Fibroblast of lung (primary cell): ENCODE data around the gene SULF2. TPM values are rescaled to one million over a fixed set of nuclear protein-coding genes. Genes with fewer than 3 reads are reported as not detected.
A peak's percentile ranks its signal among the peaks of the same experiment; 100 is the strongest.

Experiments
- DNase-seq, 2 donors: peaks; one replicate each; pipeline versions ENCODE4 v3.0.0 to v3.0.0-alpha.2; 2010; ENCODE audit warnings: low read depth in 2 of 2
- H2AFZ ChIP-seq: 2 replicates; pipeline ENCODE4 v1.5.1; 2012; ENCODE audit warnings: low read length, control low read depth, inconsistent platforms
- H3K27ac ChIP-seq: 2 replicates; pipeline ENCODE4 v1.5.1; 2011; ENCODE audit warnings: low read length, control low read depth; ENCODE audit not compliant: insufficient read depth
- H3K27me3 ChIP-seq: 2 replicates; pipeline ENCODE4 v1.5.1; 2011; ENCODE audit warnings: mild to moderate bottlenecking, low read length; ENCODE audit not compliant: control insufficient read depth, insufficient read depth
- H3K36me3 ChIP-seq: 2 replicates; pipeline ENCODE4 v1.5.1; 2011; ENCODE audit warnings: low read length; ENCODE audit not compliant: control insufficient read depth, insufficient read depth
- H3K4me1 ChIP-seq: 2 replicates; pipeline ENCODE4 v1.5.1; 2011; ENCODE audit warnings: low read length; ENCODE audit not compliant: control insufficient read depth, insufficient read depth; ENCODE audit errors: extremely low read depth
- H3K4me2 ChIP-seq: 2 replicates; pipeline ENCODE4 v1.5.1; 2011; ENCODE audit warnings: low read length, control low read depth; ENCODE audit not compliant: insufficient read depth; ENCODE audit errors: extremely low read depth
- H3K4me3 ChIP-seq, 4 experiments: fragments of 200-600 bp in 1 of 4; sonication (generic) in 1 of 4; replicated peaks in 1 of 4; 2 replicates each; pipeline ENCODE4 v1.5.1; 2011 to 2016; ENCODE audit warnings: low read length in 4 of 4, low read depth in 3 of 4, mild to moderate bottlenecking in 3 of 4, control low read depth in 2 of 4, inconsistent platforms in 1 of 4, mixed read lengths in 1 of 4; ENCODE audit not compliant: insufficient read depth in 1 of 4; ENCODE audit errors: control extremely low read depth in 1 of 4
- H3K79me2 ChIP-seq: 2 replicates; pipeline ENCODE4 v1.5.1; 2012; ENCODE audit warnings: mild to moderate bottlenecking, low read length, inconsistent platforms; ENCODE audit not compliant: control insufficient read depth, insufficient read depth
- H3K9ac ChIP-seq: 2 replicates; pipeline ENCODE4 v1.5.1; 2011; ENCODE audit warnings: mild to moderate bottlenecking, low read length, control low read depth; ENCODE audit not compliant: insufficient read depth
- H3K9me3 ChIP-seq: 2 replicates; pipeline ENCODE4 v1.5.1; 2012; ENCODE audit warnings: low read depth, low read length; ENCODE audit not compliant: control insufficient read depth, insufficient read depth
- H4K20me1 ChIP-seq: 2 replicates; pipeline ENCODE4 v1.5.1; 2011; ENCODE audit warnings: low read length; ENCODE audit not compliant: control insufficient read depth, insufficient read depth; ENCODE audit errors: extremely low read depth
- EZH2 ChIP-seq: IDR thresholded peaks from 2 replicates; pipeline ENCODE4 v1.5.1; 2012; ENCODE audit warnings: low read length, control low read depth, mild to moderate bottlenecking; ENCODE audit errors: missing control alignments
- polyA plus RNA-seq, 2 donors: library from polyadenylated mRNA; depleted of rRNA in 1 of 2; stranded (reverse) in 1 of 2; unstranded in 1 of 2; fragments of >200 nt; gene quantifications; 2 replicates each; pipeline ENCODE4 v1.2.1, GENCODE V29; 2011 to 2012; ENCODE audit warnings: missing spikeins in 1 of 2
- total RNA-seq: library from RNA; depleted of rRNA; stranded (reverse); fragments of >200 nt; gene quantifications from 2 replicates; pipeline ENCODE4 v1.2.1, GENCODE V29; 2014
- TF ChIP-seq, protein P1 (sequence below), 2 donors: IDR thresholded peaks in 1 of 2; conservative IDR thresholded peaks in 1 of 2; 1 replicate in 1 of 2; 2 replicates in 1 of 2; pipeline ENCODE4 v1.5.1; 2011 to 2012; ENCODE audit warnings: low read length in 2 of 2, control low read depth in 1 of 2, inconsistent platforms in 1 of 2, low read depth in 1 of 2, mild to moderate bottlenecking in 1 of 2

SULF2 gene
- total and polyA plus RNA-seq, 2 donors (not counting 1 experiment from before 2014, with no cell fraction given) = 0.26 to 9.6 TPM

DNA sequence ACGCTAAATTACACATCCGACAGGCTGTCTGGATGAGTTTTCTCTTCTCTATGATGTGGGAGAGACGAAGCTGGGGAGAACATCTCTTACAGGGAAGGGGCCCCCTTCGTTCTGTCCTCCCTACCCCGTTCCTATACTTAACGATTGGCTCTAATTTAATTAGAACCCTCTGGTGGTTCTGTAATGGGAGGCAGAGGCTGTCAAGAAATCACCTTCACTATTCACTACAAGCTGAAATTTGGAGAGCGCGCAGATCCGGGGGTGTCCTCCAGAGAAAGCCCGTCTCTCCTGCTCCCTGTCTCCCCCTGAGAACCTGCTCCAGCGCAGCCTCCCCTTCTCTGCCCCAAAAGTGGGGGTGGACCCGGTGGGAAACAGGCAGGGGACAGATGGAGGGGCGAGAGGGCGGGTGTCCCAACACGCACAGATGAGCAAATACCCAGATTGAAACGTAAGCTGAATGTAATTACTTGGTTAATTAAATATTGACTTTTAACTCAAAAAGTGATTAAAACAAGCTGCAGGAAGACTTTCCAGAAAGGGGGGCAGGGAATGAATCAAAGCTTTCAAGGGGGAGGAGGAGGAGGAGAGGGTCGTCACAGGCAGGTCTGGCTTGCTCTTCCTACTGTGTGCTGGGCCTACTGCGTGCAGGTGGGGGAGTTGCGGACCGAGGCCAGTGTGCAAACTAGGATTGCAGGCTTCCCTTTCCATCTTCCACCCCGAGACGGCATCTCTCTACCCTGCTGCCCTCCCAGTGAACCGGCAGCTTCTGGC lies 1.3 kb downstream of the SULF2 start:
- no peak overlapping the region for H2AFZ ChIP-seq
- H4K20me1 ChIP-seq = no peaks in the 10 kb centered on the region

DNA sequence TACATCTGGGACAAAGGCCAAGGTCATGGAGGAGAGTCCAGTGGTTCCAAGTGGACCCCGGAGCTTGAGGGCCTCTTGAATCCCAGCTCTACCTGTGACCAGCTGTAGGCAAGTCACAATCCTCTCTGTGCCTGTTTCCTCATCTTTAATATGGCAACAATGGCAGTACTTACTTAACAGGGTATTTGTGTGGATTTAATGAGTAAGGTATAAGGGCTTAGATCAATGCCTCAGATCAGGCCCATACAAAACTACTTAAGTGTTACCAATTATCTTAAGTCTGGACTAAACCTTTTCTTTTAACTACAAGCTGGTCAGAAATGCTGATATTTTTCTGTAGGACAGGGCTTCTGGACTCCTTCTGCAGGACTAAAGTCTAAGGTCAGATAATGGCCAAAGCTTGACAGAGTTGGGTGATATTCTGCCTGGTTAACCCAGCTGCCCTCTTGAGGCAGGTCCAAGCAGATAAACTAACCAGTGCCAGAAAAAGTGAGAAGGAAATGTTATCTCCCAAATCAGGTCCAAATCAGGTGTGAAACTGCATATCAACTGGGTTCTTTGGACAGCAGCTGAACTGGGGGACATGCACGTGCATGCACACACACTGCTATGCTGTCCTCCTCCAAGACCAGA lies 2.2 kb downstream of the SULF2 start:
- H3K4me1 ChIP-seq = no peaks in the 10 kb centered on the region
- TF ChIP-seq EZH2 = no peak
- no peaks in the 10 kb centered on the region for H3K9me3 ChIP-seq
- no peak overlapping the region for H3K9ac ChIP-seq
- no peaks in the 10 kb centered on the region for H3K36me3 ChIP-seq
- H2AFZ ChIP-seq = no peak overlapping the region
- no peak for DNase-seq
- no peak overlapping the region for H3K4me3 ChIP-seq
- no peaks in the 10 kb centered on the region for H3K79me2 ChIP-seq
- H3K27me3 ChIP-seq = peaks cover 29% of the 10 kb centered on the region
- no peaks in the 10 kb centered on the region for H4K20me1 ChIP-seq
- H3K27ac ChIP-seq = no peak overlapping the region
- no peak overlapping the region for H3K4me2 ChIP-seq

More for the DNA sequence above, 1.3 kb downstream of the SULF2 start:
- no peaks in the 10 kb centered on the region for H3K79me2 ChIP-seq
- H3K27ac ChIP-seq = no peak overlapping the region
- peak overlapping the region in 2 of 4 experiments; percentile 48 to 56 for H3K4me3 ChIP-seq
- no peaks in the 10 kb centered on the region for H3K4me1 ChIP-seq
- peak overlapping the region; percentile 25 for H3K4me2 ChIP-seq
- H3K27me3 ChIP-seq = peaks cover 29% of the 10 kb centered on the region
- no peaks in the 10 kb centered on the region for H3K9me3 ChIP-seq
- DNase-seq = no peak
- no peak overlapping the region for H3K9ac ChIP-seq
- TF ChIP-seq EZH2 = no peak
- TF ChIP-seq, protein P1, sequence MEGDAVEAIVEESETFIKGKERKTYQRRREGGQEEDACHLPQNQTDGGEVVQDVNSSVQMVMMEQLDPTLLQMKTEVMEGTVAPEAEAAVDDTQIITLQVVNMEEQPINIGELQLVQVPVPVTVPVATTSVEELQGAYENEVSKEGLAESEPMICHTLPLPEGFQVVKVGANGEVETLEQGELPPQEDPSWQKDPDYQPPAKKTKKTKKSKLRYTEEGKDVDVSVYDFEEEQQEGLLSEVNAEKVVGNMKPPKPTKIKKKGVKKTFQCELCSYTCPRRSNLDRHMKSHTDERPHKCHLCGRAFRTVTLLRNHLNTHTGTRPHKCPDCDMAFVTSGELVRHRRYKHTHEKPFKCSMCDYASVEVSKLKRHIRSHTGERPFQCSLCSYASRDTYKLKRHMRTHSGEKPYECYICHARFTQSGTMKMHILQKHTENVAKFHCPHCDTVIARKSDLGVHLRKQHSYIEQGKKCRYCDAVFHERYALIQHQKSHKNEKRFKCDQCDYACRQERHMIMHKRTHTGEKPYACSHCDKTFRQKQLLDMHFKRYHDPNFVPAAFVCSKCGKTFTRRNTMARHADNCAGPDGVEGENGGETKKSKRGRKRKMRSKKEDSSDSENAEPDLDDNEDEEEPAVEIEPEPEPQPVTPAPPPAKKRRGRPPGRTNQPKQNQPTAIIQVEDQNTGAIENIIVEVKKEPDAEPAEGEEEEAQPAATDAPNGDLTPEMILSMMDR (conservative IDR thresholded peaks at IDR 0.05 in 1 of 2, IDR thresholded peaks at IDR 0.05 in 1 of 2; ENCODE audit: low read depth in 1 of 2, low read length in 2 of 2) = no peak
- H3K36me3 ChIP-seq = no peaks in the 10 kb centered on the region

DNA sequence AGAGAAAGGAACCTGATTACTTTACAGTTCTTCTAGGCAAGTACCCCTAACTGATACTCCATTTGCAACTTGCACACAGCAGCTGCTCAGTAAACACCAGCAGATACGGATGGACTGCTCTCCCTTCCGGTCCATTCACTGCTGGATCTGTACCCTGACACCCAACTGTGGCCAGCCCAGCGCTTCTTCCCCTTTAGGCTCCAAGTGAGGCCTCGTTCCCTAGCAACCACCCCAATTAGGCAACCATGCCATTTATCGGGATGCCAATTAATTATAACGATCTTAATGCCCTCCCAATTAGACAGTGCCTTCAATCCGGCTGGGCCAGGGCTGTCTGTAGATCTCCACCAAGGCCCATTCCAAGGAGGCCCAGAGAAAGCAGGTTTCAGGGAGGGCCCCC lies 3.2 kb downstream of the SULF2 start:
- Histone ChIP-seq H3K27ac (no peak overlapping the region), H2AFZ (no peak overlapping the region), H3K4me2 (no peak overlapping the region), H3K4me1 (no peaks in the 10 kb centered on the region), H4K20me1 (no peaks in the 10 kb centered on the region), H3K27me3 (peaks cover 27% of the 10 kb centered on the region), H3K9ac (no peak overlapping the region), H3K9me3 (no peaks in the 10 kb centered on the region), H3K4me3 (no peak overlapping the region), H3K79me2 (no peaks in the 10 kb centered on the region), H3K36me3 (no peaks in the 10 kb centered on the region)
- DNase-seq = no peak
- TF ChIP-seq, protein P1 (conservative IDR thresholded peaks at IDR 0.05 in 1 of 2, IDR thresholded peaks at IDR 0.05 in 1 of 2; ENCODE audit: low read depth in 1 of 2, low read length in 2 of 2) = no peak
- no peak for TF ChIP-seq EZH2
